Thoracic aorta (tissue), 2 donors: ENCODE results near the gene CACNA2D3. TPM values are rescaled to one million over a fixed set of nuclear protein-coding genes. Genes with fewer than 3 reads are reported as not detected.

Source experiments
- ATAC-seq: fragments of 150-250 bp; one replicate; pipeline ENCODE4 v1.8.0; 2017; ENCODE audit warnings: low read depth; ENCODE audit not compliant: insufficient number of reproducible peaks, low FRiP score
- DNase-seq: peaks from one replicate; pipeline ENCODE4 v3.0.0-alpha.2; 2020; ENCODE audit warnings: low spot score
- H3K27ac ChIP-seq, 2 donors: fragments of 200-600 bp; sonication (generic); 1 replicate in 1 of 2; 2 replicates in 1 of 2; pipeline ENCODE4 v1.5.1; 2016; ENCODE audit warnings: mild to moderate bottlenecking in 2 of 2, moderate library complexity in 2 of 2
- H3K27me3 ChIP-seq: fragments of 200-600 bp; sonication (generic); replicated peaks from 2 replicates; pipeline ENCODE4 v1.6.0; 2016; ENCODE audit warnings: mild to moderate bottlenecking; ENCODE audit not compliant: insufficient read depth
- H3K36me3 ChIP-seq: fragments of 200-600 bp; sonication (generic); one replicate; pipeline ENCODE4 v1.5.1; 2016
- H3K4me1 ChIP-seq, 2 donors: fragments of 200-600 bp; sonication (generic); 1 replicate in 1 of 2; 2 replicates in 1 of 2; pipeline versions ENCODE4 v1.5.1 to v1.6.0; 2016; ENCODE audit warnings: low read depth in 2 of 2, mild to moderate bottlenecking in 1 of 2; ENCODE audit not compliant: control insufficient read depth in 1 of 2
- H3K4me3 ChIP-seq: fragments of 200-600 bp; sonication (generic); 2 replicates; pipeline ENCODE4 v1.5.1; 2016; ENCODE audit warnings: mild to moderate bottlenecking
- H3K9me3 ChIP-seq: fragments of 200-600 bp; sonication (generic); 2 replicates; pipeline ENCODE4 v1.5.1; 2016
- CTCF ChIP-seq: fragments of 200-600 bp; sonication (generic); IDR thresholded peaks from one replicate; pipeline ENCODE4 v1.5.1; 2019; ENCODE audit warnings: antibody characterized with exemption
- total RNA-seq, 2 donors: library from RNA; depleted of rRNA; stranded (reverse); fragments of >200 nt; gene quantifications; one replicate each; pipeline versions ENCODE4 v1.1.0 to v1.2.3, GENCODE V29; 2016

CACNA2D3 gene
- total RNA-seq, 2 donors from 2014 or later: 3.2 to 4.0 TPM

DNA sequence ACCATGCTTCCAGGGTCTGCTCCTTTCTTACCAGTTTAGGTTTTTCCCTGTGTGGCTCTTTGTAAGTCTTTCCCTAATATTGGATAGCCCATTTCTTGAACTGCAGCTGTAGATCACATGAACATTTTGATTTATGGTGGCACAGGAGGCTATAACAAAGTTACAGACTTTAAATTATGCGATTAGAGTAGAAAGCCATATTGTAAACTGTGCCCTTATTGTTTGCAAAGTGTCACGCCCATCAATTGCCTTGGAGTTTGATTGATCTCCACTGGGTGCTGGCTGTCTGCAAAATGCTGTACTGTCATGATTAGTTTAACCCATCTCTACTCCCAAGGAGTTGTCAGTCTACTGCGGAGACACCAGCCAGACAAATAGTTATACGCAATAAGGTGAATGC lies 110.3 kb downstream of the CACNA2D3 start:
- no peaks in the 10 kb centered on the region for H3K4me1 ChIP-seq
- H3K4me3 ChIP-seq: no peak overlapping the region
- no peak for TF ChIP-seq CTCF
- H3K27ac ChIP-seq: no peak overlapping the region
- ATAC-seq (no peak), DNase-seq (no peak)
- H3K27me3 ChIP-seq: no peaks in the 10 kb centered on the region
- no peaks in the 10 kb centered on the region for H3K9me3 ChIP-seq
- H3K36me3 ChIP-seq: no peaks in the 10 kb centered on the region

- Histone ChIP-seq H3K27ac (no peak overlapping the region), H3K27me3 (no peaks in the 10 kb centered on the region), H3K36me3 (no peaks in the 10 kb centered on the region), H3K4me3 (no peak overlapping the region), H3K4me1 (no peaks in the 10 kb centered on the region), H3K9me3 (no peaks in the 10 kb centered on the region)
- DNase-seq (no peak), ATAC-seq (no peak)
- TF ChIP-seq CTCF: no peak
Measured at GRCh38 chr3:54235998-54236397, 113.6 kb downstream of the CACNA2D3 start.

DNA sequence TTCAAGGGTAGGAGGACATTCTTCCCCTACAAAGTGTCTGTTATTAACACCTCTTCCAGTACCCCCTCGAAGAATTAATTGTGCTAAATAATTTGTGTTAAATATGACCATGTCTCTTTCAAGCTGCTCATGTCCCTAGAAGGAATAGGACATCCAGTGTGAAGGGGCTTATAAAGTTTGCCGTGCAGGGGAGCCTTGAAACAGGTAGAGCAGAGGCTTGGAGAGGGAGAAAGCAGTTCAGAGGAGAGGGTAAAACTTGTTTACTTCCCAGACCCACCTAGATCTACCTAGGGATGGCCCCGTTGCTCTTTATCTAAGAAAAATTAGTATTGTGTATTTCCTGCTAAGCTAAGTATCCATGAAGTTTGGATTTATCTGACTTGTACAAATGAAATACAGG lies 114.8 kb downstream of the CACNA2D3 start:
- Histone ChIP-seq H3K4me3 (no peak overlapping the region), H3K9me3 (no peaks in the 10 kb centered on the region), H3K27ac (no peak overlapping the region), H3K4me1 (no peaks in the 10 kb centered on the region), H3K27me3 (no peaks in the 10 kb centered on the region), H3K36me3 (no peaks in the 10 kb centered on the region)
- DNase-seq (no peak), ATAC-seq (no peak)
- no peak for TF ChIP-seq CTCF

DNA sequence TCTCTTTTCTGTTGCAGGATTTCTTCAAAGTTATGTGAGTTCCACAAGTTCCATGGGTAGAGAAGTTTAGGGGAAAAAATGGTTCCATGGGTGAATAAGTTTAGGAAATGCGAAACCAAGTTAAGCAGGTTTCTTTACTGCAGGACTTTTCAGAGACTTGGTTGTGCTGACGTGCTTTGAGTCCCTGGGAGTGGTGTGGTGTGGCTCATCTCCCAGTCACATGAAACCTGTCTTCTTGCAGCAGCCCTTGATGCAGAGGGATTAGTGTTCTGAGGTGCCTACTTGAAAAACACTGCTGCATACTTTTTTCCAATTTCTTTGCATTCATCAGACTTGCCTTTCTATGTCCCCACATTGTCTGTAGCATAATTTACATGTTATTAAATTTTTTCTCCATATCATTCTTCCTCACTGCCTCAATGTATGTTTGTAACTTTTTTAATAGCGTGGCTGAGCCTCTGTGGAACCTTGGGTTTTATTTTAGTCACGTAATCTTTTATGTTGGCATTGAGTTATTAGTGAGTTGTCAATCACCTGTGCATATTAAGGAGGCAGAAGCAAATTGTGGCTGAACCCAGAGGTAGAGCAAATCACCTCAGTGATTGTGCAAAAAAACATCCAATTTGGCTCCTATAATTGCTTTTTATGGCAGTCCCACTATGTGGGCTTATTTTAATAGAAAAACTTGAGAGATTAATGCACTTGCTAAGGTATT lies 115.6 kb downstream of the CACNA2D3 start:
- no peak for TF ChIP-seq CTCF
- Histone ChIP-seq H3K4me3 (no peak overlapping the region), H3K27me3 (no peaks in the 10 kb centered on the region), H3K27ac (no peak overlapping the region), H3K4me1 (peaks cover 0 to 5% of the 10 kb centered on the region in 2 donors), H3K36me3 (no peaks in the 10 kb centered on the region), H3K9me3 (no peaks in the 10 kb centered on the region)
- ATAC-seq: no peak
- DNase-seq: no peak

DNA sequence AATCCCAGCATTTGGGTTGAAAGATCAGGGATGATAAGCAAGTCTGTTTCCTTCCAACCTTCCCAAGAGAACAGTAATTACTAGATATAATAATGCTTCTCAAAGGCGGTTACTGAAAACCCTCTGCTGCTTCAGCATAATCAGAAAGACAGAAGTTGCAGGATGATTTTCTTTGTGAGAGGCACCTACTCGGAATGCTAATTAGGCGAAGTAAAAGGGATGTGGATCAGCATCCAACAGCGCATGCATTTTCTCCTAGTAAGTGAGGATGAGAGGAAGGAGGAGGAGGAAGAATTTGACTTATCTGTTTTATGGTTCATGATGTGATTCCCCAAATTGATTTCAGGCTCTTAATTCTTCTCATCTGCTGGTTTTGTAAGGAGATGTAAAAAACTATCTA lies 118.0 kb downstream of the CACNA2D3 start:
- no peaks in the 10 kb centered on the region for H3K36me3 ChIP-seq
- H3K9me3 ChIP-seq: no peaks in the 10 kb centered on the region
- ATAC-seq: no peak
- H3K27me3 ChIP-seq: no peaks in the 10 kb centered on the region
- no peak for TF ChIP-seq CTCF
- no peak overlapping the region for H3K27ac ChIP-seq
- no peak for DNase-seq
- no peak overlapping the region for H3K4me3 ChIP-seq
- H3K4me1 ChIP-seq: peaks cover 0 to 7% of the 10 kb centered on the region in 2 donors
